GM03348 (cell line): ENCODE results near the gene OR1J4.
A peak's percentile ranks its signal among the peaks of the same experiment; 100 is the strongest.
"Not testable (repeated sequence)": the region's sequence is repeated elsewhere in the genome, so short reads cannot be mapped to it uniquely, and the experiment has no call there.

ENCODE experiments used
- DNase-seq: peaks from one replicate; pipeline ENCODE4 v3.0.0; 2012; ENCODE audit warnings: low spot score

Gene OR1J4, protein sequence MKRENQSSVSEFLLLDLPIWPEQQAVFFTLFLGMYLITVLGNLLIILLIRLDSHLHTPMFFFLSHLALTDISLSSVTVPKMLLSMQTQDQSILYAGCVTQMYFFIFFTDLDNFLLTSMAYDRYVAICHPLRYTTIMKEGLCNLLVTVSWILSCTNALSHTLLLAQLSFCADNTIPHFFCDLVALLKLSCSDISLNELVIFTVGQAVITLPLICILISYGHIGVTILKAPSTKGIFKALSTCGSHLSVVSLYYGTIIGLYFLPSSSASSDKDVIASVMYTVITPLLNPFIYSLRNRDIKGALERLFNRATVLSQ

DNA sequence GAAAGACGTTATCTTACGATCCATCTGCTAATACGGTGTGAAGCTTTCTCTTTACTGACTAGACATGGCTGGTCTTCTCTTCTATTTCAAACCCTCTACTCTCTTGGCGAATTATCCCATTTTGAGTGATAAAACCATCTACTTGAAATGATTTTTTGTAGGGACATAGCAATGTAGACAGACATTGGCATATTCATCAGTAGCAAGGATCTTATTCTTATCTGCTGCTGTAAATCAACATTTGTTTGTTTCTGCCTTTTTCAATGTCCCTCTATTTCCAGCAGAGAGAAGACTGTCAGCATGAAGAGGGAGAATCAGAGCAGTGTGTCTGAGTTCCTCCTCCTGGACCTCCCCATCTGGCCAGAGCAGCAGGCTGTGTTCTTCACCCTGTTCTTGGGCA, at the start of gene OR1J4:
Gene OR1J4, plus strand, starts transcription at position 301 of the 400 bp plus-strand sequence. Its CDS starts 0 bp downstream, at position 301.
- DNase-seq, result no peak

DNA sequence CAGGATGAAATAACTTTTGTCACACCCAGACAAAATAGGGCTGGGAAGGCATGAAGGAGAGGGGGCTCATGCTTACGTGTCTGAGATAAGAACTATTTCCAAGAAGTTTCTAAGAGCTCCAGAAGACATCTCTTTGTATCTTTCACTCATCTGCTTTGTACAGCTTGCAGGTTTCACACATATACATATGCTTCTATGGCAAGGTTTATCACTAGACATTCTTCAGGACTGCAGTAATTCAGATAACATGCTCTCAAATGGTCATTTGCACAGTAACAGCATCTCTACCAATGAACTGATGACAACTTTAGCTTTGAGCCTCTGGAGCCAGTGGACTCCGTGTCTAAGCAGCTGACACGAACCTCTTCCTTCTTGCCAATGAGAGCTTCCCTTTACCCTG, 44.4 kb upstream of the OR1J4 start:
- no peak for DNase-seq

DNA sequence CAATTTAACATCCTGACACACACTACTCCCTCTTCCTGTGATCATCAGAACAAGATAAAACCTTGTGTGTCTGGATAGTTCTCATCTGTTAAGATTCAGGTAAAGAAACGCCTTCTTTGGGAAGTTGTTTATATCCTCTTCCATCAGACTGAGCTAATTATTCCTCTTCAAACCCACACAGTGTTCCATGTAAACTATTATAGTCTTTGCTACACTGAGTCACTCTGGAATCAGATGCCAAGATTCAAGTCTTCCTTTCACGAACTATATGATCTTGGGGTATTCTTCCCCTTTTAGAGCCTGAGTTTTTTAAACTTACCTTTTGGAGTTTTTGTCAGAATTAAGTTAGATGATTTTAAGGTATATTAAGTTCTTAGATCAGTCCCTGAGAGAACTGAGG, 43.2 kb upstream of the OR1J4 start:
- peak; percentile 22 for DNase-seq

DNA sequence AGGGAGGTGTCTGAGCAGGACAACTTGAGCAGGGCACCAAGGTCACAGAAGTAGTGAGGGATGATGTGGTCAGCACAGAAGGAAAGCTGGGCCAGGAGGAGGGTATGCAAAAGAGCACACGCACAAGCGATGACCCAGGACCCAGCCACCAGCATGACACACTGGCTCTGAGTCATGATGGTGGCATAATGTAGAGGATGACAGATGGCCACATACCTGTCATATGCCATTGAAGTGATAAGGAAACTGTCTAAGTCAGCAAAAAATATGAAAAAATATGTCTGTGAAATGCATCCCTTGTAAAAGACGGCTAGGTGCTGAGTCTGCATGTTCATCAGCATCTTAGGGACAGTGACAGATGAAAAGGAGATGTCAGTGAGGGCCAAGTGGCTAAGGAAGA, 41.6 kb upstream of the OR1J4 start:
- DNase-seq, result no peak

DNA sequence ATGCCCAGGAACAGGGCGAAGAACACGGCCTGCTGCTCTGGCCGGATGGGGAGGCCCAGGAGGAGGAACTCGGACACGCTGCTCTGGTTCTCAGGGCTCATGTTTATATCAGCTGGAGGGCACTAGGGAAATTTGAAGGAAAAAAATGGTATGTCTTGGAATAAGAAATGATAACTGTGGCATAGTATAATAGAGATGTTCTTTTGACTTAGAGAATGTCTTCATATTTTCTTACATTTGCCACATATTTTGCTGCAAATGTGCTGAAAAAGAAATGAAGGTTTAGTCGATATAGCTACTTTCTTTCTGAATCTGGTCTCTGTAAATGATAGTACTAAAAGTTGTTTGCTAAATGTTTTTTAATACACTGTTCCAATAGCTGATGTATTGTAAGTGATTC, 41.1 kb upstream of the OR1J4 start, which contains the start of gene OR1J1:
Gene OR1J1, minus strand, starts transcription at position 101 of the 400 bp plus-strand sequence. Its CDS starts 0 bp downstream, at position 101.
- DNase-seq, result no peak

DNA sequence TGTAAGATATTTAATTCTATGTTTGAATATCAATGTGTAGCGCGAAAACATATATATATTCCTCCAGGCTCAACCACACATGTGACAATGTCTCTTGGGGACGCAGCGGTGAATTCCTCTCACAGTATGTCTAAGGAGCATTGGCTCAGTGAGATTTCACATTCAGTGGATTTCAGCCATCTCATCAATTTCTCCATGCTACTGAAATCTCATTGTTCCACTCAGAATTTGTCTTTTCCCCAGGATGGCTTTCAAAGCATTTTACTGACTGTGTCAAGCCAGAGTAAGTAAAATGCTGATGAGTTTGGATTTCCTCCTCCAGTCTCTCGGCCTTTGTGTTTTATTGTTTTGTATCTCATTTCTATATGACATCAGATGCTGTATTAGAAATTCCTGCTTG, 39.9 kb upstream of the OR1J4 start:
- no peak for DNase-seq

DNA sequence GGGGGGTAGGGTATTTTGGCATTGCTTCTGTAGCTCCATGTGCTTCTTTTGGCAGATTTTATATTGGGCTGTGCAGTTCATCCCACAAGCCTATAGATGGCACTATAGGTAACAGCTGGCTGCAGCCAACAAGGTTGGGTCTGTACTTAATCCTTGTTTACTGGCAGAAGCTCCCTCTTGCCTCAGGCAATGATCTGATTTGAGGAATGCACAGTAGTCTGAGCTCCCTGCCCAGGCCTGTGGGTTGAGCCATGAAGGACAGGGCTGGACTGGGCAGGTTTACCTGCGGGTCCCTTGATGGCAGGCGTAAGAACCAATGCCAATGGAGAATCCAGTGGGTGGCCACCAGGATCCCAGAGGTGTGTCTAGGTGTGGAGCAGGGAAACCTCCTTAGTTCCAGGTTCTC, 20.1 kb upstream of the OR1J4 start:
- peak; percentile 56 for DNase-seq

DNA sequence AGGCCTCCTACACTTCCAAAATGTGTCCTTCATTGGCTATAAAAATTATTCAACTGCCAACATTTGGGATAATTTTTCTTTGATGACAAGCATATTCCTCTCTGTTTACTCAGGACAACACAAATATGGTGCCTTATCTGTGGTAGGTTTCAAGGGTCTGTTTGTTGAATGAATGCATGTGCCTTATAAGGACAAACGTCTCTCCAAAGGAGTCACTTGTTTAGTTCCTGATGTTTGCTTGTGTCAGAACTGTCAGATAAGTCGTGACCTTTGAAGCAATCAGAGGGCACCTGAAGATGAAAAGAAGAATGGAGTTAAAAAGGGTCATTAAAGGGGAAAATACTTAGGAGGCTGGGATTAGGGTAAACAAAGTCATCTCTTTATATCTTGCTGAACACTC, 12.0 kb upstream of the OR1J4 start:
- DNase-seq, result no peak

DNA sequence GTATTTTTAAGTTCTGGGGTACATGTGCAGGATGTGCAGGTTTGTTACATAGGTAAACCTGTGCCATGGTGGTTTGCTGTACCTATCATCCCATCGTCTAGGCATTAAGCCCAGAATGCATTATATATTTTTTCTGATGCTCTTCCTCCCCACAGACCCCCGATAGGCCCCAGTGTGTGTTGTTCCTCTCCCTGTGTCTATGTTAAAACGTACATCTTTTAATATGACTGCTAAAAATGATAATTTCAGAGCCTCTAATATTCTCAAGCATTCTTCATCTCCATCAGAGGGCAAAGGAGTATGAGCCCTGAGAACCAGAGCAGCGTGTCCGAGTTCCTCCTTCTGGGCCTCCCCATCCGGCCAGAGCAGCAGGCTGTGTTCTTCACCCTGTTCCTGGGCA, 8.4 kb upstream of the OR1J4 start, which contains the start of gene OR1J2:
Gene OR1J2, plus strand, starts transcription at position 301 of the 400 bp plus-strand sequence. Its CDS starts 0 bp downstream, at position 301.
- no peak for DNase-seq

DNA sequence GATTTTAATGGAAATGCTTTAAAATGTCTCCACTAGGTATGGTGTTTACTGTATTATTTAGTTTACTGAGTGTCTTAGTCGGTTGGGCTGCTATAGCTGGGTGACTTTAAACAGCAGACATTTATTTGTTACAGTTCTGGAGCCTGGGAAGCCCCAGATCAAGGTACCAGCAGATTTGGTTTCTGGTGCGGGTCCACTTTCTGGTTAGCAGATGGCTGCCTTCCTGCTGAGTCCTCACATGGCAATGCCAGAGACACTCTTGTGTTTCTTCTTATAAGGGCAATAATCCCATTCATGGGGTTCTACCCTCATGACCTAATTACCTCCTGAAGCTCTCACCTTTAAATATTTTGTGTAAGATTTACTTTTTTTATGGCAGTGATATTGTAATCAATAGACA, 715 bp upstream of the OR1J4 start:
- DNase-seq, result no peak

DNA sequence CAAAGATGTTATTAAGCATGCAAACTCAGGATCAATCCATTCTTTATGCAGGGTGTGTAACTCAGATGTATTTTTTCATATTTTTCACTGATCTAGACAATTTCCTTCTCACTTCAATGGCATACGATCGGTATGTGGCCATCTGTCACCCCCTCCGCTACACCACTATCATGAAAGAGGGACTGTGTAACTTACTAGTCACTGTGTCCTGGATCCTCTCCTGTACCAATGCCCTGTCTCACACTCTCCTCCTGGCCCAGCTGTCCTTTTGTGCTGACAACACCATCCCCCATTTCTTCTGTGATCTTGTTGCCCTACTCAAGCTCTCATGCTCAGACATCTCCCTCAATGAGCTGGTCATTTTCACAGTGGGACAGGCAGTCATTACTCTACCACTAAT, 435 bp downstream of the OR1J4 start:
- DNase-seq, result no peak

DNA sequence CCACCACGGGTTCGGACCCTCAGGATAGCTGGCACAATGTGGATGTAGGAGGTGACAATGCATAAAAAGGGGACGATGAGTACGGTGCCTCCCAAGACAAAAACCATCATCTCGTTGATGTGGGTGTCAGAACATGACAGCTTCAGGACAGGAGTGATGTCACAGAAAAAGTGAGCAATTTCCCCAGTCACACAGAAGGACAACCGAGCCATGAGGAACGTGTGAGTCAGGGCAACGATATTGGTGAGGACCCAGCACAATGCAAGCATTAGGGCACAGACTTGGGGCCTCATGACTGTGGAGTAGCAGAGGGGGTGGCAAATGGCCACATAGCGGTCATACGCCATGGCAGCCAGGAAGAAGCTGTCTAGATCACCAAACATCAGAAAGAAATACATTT, 7.7 kb downstream of the OR1J4 start:
- DNase-seq, result no peak

DNA sequence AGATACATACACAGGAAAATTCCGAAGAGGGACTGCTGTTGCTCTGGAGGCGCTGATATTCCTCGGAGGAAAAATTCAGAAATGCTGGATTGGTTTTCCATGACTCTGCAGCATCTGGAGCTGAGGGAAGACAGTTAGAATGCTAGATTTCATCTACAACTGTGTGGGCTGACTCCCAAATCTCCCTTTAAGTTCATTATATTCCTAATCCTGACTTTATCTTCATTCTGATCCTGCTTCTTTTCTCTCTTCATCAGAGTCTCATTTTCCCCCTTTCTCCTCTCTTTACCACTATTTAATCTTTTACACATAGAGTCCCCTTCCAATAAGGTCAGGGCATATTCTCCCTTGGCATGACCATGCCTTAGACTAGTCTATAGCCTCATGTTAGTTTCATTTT, 8.3 kb downstream of the OR1J4 start, which contains the start of gene OR1N1:
Gene OR1N1, minus strand, starts transcription at position 101 of the 400 bp plus-strand sequence. Its CDS starts 0 bp downstream, at position 101.
- DNase-seq, result no peak

DNA sequence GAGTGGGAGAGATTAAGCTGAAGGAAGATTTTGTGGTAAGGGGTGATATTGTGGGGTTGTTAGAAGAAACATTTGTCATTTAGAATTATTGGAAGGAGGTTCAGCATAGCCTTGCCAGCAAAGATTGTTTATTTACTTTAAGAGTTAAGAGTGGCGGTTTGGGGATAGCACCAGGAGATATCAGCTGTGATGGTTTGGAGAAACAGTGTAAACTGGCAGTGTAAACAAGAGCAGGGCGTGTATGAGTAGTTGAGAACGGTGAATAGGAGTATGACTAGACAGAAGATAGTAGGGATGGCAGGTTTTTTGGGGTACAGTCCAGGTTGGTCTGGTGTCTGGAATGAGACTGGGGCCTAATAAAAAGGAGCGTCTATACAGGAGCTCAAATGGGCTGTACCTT, 12.2 kb downstream of the OR1J4 start:
- DNase-seq, result not testable (repeated sequence)

DNA sequence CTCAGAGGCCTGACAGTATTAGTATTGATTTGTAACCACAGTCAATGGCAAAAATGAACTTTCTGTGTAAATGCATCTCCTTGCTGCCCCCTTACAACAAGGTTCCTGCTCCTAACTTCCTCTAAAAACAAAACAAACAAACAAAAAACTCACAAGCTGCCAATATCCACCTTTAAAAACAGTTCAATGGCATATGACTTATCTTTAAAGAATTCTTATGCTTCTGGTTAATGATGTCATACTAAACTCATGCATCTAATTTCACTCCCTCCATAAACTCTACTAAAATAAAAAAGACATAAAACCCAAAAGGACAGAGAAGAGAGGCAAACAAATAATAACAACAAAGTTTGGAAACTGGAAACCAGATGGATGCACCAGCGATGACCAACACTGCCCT, 17.2 kb downstream of the OR1J4 start:
- no peak for DNase-seq

DNA sequence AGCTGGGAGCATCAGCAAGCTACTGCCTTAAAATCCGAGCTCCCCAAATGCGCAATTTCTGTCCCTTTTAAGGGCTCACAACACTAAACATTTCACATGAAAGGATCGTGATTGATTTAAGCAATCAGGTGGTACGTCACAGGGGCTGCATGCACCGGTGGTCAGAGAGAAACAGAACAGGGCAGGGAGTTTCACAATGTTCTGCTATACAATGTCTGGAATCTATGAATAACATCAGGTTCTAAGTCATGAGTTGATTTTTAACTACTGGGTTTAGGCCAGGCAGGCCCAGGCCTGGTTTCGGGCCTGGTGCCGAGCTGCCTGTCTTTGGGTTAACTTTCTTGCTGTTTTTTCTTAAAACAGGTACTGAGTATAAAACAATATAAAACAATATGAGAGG, 18.1 kb downstream of the OR1J4 start:
- DNase-seq, result not testable (repeated sequence)

DNA sequence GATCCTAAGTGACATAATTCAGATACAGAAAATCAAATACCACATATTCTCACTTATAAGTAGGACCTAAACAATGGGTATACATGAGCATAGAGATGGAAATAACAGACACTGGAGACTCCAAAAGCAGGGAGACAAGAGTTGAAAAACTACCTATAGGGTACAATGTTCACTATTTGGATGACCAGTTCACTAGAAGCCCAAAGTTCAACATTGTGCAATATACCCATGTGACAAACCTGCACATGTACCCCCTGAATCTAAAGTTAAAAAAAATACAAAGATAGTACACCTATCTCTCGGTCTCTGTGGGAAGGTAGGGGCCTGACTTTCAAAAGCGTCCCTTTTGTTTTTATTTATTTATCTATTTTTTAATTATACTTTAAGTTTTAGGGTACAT, 19.8 kb downstream of the OR1J4 start:
- no peak for DNase-seq

DNA sequence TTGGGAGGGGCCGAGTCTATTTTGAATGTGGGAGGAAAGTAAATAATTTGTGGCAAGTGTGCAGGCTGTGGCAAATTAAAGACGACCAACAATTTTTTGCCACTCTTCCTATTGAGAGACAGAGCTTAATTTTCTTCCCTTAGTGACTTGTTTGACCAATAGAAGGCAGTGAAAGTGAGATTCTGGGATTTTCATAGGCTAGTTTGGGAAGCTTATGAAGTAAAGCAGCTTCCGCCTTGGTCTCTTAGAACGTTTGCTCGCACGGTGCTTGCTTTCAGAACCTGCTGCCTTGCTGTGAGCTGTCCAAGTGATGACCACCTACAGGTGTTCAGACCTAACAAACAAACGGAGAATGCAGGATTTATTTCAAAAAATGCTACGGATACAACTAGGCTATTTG, 27.3 kb downstream of the OR1J4 start:
- DNase-seq, result no peak

DNA sequence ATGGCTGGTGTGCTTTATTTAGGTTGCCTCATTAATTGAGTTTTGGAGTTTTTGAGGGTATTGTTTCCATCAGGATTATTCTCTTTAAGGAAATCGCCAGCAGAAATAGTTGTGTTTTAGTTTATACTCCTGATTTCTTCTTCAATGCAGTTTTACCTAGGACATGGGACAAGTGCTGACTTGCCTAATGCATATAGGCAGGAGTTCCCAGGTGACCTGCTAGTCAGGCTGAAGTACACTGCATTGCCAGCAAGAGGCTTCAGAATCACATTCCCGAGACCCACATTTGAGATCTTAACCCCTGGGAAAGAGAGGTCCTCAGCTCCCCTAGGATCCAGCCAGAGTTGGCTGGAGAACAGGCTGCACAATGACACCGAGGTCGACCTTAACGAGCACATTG, 32.4 kb downstream of the OR1J4 start:
- DNase-seq, result no peak

DNA sequence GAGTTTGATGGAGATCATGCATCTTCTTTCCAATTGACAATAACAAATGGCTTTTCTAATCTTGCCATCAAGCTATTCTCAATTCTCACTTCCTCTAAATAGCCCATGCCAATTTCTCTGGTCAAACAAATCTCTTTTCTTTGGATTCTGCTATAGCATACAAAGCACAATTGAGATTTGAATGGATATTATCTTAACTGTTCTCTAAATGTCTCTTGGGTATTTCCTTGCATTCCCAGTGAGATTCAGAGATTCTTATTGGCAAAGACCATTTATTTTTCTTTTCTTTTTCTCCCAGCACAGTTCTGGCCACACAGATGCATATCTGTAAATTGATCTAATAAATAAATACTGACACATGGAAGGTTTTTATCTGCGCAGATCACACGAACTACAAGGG, 33.9 kb downstream of the OR1J4 start, which contains the start of gene OR1N2:
Gene OR1N2, plus strand, starts transcription at position 301 of the 400 bp plus-strand sequence. CDS start 100 bp downstream, outside the sequence.
- DNase-seq, result no peak

DNA sequence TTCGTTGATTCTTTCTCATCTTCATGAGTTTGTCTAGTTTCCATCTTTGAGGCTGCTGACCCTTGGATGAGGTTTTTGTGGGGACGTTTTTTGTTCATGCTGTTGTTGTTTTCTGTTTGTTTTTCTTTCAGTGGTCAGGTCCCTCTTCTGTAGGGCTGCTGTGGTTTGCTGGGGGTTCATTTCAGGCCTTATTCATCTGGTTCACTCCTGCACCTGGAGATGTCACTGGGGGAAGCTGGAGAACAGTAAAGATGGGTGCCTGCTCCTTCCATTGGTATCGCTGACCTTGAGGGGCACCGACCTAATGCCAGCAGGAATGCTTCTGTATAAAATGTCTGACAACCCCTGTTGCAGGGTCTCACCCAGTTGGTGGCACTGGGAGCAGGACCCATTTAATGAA, 42.5 kb downstream of the OR1J4 start:
- no peak for DNase-seq

DNA sequence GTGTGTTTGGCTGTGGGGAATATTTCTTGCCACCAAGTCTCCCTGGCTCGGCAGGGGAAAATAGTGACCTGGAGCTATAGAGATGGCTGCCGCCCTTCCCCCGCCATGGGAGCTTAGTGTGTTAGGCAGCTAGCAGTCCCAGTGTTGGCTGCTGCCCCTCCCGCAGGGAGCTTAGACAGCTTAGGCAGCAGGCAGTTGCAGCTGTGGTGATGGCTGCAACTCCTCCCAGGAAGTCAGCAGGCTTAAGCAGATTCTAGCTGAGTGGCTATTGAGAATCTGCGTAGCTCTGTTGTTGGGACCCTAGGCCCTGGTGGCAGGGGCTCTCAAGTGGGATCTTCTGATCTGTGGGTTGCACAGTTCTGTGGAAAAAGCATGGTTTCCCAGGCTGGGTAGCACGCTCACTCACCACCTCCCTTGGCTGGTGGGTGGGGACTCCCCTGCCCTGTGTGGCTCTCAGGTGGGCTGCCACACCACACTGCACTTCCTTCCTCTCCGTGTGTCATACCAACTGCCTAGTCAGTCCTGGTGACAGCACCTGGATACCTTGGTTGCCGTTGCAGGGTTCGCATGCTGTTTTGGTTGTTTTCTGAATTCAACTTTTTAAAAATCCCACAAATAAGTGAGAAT, 43.3 kb downstream of the OR1J4 start:
- no peak for DNase-seq

DNA sequence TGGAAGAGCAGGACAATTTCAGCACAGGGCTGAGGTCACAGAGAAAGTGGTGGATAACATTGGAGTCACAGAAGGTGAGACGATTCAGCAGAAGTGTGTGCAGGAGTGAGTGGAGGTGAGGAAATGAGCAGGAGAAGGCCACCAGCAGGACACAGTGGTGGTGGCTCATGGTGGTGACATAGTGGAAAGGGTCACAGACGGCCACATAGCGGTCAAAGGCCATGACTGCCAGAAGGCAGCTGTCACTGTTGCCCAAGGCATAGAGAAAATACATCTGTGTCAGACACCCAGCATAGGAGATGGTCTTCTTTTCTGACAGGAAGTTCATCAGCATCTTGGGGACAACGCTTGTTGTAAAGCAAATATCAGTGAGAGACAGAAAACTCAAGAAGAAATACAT, 49.0 kb downstream of the OR1J4 start:
- no peak for DNase-seq
